NB4 (cell line): ENCODE results near the gene RAB38.

Experiments
- CTCF ChIP-seq: IDR thresholded peaks from one replicate; pipeline ENCODE4 v1.5.1; 2012; ENCODE audit warnings: low read depth, low read length
- POLR2A ChIP-seq: IDR thresholded peaks from 2 replicates; pipeline ENCODE4 v1.6.1; 2011; ENCODE audit warnings: mild to moderate bottlenecking; ENCODE audit not compliant: insufficient read length; ENCODE audit errors: extremely low read depth

GRCh38 chr11:88119561-88119960, 55.7 kb downstream of the RAB38 start:
- TF ChIP-seq CTCF (no peak), POLR2A (no peak)
